ENCODE results near the gene STAT3.
"Not testable (repeated sequence)": the region's sequence is repeated elsewhere in the genome, so short reads cannot be mapped to it uniquely, and the experiment has no call there.

GRCh38 chr17:42368797-42369561, 19.3 kb downstream of the STAT3 start:
- TF ChIP-seq ZNF274 (IDR thresholded peaks at IDR 0.05; ENCODE audit: low read depth, low read length); SUZ12 (IDR thresholded peaks at IDR 0.05; ENCODE audit: extremely low read depth, insufficient read depth, insufficient read length); YY1 (IDR thresholded peaks at IDR 0.05; ENCODE audit: insufficient read depth, insufficient read length): not testable (repeated sequence)

All from NT2/D1 (cell line).